ENCODE data around the gene NOC3L.
"Not testable (repeated sequence)": the region's sequence is repeated elsewhere in the genome, so short reads cannot be mapped to it uniquely, and the experiment has no call there.

Gene NOC3L

DNA sequence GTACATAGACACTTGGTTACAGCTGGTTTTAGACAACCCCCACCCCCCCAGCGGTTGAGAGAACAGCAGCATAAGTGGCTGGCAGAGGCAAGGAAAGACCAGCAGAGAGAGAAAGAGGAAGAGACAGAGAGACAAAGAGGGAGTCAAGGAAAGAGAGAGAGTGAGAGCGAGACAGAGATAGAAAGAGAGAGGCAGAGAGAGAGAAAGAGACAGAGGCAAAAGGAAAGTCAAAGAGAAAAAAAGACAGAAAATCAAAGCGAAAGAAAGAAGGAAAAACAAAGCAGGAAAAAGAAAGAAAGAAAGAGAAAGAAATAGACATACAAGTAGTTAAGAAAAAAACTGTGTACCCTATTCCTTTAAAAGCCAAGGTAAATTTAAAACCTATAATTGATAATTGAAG lies 23.0 kb upstream of the NOC3L start:
- H3K9me3 Mint-ChIP-seq; ATAC-seq; H3K36me3 Mint-ChIP-seq (ENCODE audit: low read depth): not testable (repeated sequence)

DNA sequence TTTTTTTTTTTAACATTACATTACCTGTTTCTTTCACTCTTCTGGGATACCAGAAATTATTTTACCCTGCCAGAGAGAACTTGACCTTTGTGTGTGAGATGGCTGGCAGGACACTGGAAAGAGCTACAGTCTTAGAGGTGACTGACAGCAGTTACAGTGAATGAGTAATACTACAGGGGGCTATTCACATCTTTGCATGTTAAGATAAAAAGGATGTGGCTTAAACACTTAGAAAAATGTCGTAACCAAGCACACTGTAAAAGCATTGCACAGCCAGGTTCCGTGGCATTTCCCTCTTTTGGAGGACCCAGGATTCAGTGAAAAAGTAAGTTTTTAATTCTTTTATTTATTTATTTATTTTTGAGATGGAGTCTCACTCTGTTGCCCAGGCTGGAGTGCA lies 20.8 kb upstream of the NOC3L start:
- Mint-ChIP-seq H3K4me1 (no peaks in the 10 kb centered on the region), H3K36me3 (ENCODE audit: low read depth) (no peaks in the 10 kb centered on the region), H3K9me3 (no peaks in the 10 kb centered on the region), H3K27me3 (peaks cover 6% of the 10 kb centered on the region), H3K4me3 (no peak overlapping the region), H3K27ac (no peak overlapping the region)
- DNase-seq (no peak), ATAC-seq (no peak)

More for the DNA sequence above, 23.0 kb upstream of the NOC3L start:
- H3K4me1 Mint-ChIP-seq, H3K4me3 Mint-ChIP-seq, H3K27me3 Mint-ChIP-seq, DNase-seq, H3K27ac Mint-ChIP-seq: not testable (repeated sequence)

DNA sequence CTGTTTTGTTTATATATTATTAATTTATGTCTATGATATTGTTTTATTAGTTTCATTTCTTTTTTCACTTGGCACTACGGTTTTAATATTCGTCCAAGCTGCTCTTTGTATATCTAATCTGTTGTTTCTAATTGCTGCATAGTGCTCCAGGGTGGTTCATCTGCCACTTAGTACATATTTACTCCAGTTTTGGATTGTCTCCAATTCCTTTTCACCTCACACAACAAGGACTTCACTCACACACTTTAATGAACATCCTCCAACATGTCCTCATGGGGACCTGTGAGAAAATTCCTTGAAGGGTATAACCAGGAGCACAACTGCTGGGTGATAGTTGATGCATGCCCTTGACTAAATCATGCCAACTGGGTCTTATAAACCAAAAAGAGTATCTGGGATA lies 14.1 kb upstream of the NOC3L start:
- no peak for DNase-seq
- no peaks in the 10 kb centered on the region for H3K36me3 Mint-ChIP-seq (ENCODE audit: low read depth)
- H3K27ac Mint-ChIP-seq: no peak overlapping the region
- H3K9me3 Mint-ChIP-seq: no peaks in the 10 kb centered on the region
- peaks cover 1% of the 10 kb centered on the region for H3K4me1 Mint-ChIP-seq
- no peak overlapping the region for H3K4me3 Mint-ChIP-seq
- H3K27me3 Mint-ChIP-seq: peaks cover 37% of the 10 kb centered on the region
- ATAC-seq: no peak

DNA sequence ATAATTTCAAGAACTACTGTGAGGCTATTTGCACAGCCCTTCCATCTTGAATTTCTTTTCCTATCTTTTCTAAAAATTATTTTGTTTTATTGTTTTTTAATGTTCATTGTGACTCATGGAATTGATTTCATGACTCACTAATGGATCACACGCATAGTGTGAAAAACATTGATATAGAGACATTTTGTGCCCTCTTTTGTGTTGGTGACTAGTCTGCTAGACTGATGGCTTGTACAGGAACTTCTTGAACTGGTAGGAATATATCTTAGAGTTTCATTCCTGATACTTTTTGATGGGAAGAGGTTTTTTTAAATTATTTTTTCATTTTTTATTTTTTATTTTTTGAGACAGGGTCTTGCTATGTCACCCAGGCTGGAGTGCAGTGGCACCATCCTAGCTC lies 12.6 kb upstream of the NOC3L start:
- no peaks in the 10 kb centered on the region for H3K36me3 Mint-ChIP-seq (ENCODE audit: low read depth)
- no peak overlapping the region for H3K4me3 Mint-ChIP-seq
- ATAC-seq (no peak), DNase-seq (no peak)
- H3K9me3 Mint-ChIP-seq: no peaks in the 10 kb centered on the region
- peaks cover 37% of the 10 kb centered on the region for H3K27me3 Mint-ChIP-seq
- H3K27ac Mint-ChIP-seq: no peak overlapping the region
- H3K4me1 Mint-ChIP-seq: peaks cover 1% of the 10 kb centered on the region

DNA sequence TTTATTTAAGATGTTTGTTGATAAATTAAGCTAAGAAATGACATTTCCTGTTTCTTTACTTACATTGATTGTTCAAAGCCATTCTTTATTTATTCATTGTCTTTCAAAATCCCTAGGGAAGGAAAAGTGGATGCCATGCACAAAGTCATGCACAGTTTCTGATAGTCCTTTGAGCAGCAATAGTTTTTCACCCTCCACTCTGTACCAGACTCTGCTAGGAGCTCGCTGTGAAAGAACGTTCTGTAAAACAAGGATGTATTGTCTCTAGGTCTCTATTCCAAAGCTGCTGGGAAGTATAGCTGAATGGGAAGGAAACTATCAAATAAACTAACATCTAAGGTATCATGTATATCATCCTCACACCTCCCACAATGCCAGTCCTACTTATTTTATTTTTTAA lies 7.8 kb upstream of the NOC3L start:
- H3K27me3 Mint-ChIP-seq: peaks cover 33% of the 10 kb centered on the region
- H3K36me3 Mint-ChIP-seq (ENCODE audit: low read depth): no peaks in the 10 kb centered on the region
- H3K27ac Mint-ChIP-seq: no peak overlapping the region
- H3K4me3 Mint-ChIP-seq: no peak overlapping the region
- no peak for ATAC-seq
- H3K4me1 Mint-ChIP-seq: no peaks in the 10 kb centered on the region
- no peak for DNase-seq
- no peaks in the 10 kb centered on the region for H3K9me3 Mint-ChIP-seq

DNA sequence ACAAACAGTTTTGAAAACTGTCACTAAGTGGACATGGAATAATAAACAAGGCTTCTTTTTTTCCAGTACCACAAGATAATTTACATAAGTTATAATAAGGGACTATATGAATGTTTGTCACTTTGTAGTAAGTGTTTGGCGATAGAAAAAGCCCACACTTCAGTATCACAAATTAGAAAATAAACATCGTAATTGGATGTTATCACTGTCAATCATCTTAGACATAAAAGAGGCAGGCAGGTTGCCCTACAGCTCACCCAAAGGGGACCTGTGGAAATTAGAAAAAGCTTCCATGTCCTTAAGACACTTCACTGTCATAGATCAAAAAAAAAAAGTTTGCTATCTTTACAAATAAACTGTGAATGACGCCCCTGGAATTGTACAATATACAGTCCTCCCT lies 3.6 kb upstream of the NOC3L start:
- no peak overlapping the region for H3K27ac Mint-ChIP-seq
- peaks cover 13% of the 10 kb centered on the region for H3K4me1 Mint-ChIP-seq
- DNase-seq (no peak), ATAC-seq (no peak)
- peaks cover 5% of the 10 kb centered on the region for H3K9me3 Mint-ChIP-seq
- peaks cover 27% of the 10 kb centered on the region for H3K27me3 Mint-ChIP-seq
- peaks cover 8% of the 10 kb centered on the region for H3K36me3 Mint-ChIP-seq (ENCODE audit: low read depth)
- H3K4me3 Mint-ChIP-seq: no peak overlapping the region

DNA sequence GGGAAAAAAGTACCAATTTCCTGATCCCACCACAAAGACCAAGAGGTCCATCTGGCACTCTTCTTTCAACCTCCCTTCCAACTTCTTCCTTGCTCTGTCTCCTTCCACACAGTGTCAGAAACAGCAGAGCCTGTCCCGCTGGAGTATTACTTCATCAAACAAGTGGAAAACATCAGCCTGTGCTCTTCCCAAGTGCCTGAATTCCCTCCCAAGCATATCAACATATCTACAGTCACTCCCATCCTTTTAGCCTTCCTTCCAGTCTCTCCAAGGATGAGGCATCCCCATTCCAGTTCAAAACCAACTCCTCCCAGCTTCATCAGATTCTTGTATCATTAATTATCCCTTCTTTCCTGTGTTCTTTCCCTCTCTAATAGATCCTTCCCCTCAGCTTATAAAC lies 1.7 kb upstream of the NOC3L start:
- Mint-ChIP-seq H3K36me3 (ENCODE audit: low read depth) (peaks cover 22% of the 10 kb centered on the region), H3K9me3 (peaks cover 5% of the 10 kb centered on the region), H3K27ac (peak overlapping the region; percentile 5), H3K4me3 (no peak overlapping the region), H3K27me3 (peaks cover 20% of the 10 kb centered on the region), H3K4me1 (peaks cover 26% of the 10 kb centered on the region)
- ATAC-seq (no peak), DNase-seq (no peak)

DNA sequence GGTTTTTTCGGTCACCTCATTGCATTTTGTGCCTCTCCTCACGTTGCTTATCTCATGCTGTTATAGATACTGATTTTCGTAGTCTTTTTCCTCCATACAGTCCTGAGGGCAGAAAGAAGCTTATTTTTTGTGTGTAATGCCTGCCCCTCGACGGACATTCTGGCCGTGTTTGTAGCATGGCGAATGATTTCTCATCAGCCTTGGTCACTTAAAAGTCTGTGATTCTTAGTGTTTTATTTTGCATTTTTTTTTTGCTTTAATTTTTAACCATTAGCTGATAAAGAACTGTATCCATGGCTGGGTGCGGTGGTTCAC lies 469 bp upstream of the NOC3L start:
- Mint-ChIP-seq H3K4me3 (peak overlapping the region; percentile 94), H3K27me3 (peaks cover 17% of the 10 kb centered on the region), H3K9me3 (peaks cover 5% of the 10 kb centered on the region), H3K36me3 (ENCODE audit: low read depth) (peaks cover 34% of the 10 kb centered on the region), H3K27ac (peak overlapping the region; percentile 96), H3K4me1 (peaks cover 34% of the 10 kb centered on the region)
- ATAC-seq (peak; percentile 1), DNase-seq (no peak)

DNA sequence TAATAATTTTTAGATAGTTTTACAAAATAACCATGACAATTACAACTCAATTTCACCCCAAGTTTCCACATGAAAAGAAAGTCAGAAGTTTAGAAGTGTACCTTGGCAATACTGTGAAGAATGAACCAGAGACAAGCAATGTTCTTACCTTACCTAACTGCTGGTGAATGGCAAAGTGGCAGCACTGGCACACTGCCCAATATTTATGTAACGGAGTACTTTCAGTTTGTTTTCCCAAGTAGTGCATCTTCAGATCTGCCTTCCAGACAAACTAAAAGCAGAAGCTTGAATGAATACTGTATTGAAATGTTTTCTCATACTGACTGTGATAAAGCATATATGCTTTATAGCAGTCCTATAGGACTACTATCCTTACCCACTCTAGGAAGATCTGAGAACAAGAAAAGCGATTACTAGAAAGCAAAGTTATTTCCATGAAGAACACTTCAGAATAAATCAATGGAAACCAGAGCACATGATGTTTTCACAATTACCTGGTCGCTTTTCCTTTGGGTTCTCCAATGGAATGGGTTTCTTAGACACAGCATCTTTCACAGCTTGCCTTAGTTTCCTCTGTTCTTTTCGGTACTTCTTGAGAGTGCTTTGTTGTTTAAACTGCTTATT lies 1.5 kb downstream of the NOC3L start:
- H3K4me1 Mint-ChIP-seq: peaks cover 34% of the 10 kb centered on the region
- peaks cover 15% of the 10 kb centered on the region for H3K27me3 Mint-ChIP-seq
- ATAC-seq: no peak
- H3K27ac Mint-ChIP-seq: peak overlapping the region; percentile 96
- H3K9me3 Mint-ChIP-seq: peaks cover 5% of the 10 kb centered on the region
- H3K36me3 Mint-ChIP-seq (ENCODE audit: low read depth): peaks cover 52% of the 10 kb centered on the region
- H3K4me3 Mint-ChIP-seq: peak overlapping the region; percentile 94
- no peak for DNase-seq

DNA sequence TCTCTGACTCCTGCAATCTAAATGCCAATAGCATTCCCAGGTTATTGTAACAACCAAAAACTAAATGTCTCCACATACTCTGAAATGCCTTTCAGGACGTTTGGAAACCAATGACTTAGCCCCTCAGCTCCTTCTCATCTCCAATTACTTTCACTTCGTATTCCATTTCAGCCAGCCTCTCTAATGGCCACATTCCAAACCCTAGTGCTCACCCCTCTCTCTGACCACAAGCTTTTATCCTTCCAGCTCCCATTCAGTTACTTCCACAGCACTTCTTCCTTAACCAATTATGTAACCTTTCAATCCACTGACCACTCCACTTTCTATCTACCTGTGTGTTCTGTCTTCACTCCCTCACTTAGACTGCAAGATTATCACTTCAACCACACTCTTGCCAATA lies 4.3 kb downstream of the NOC3L start:
- Mint-ChIP-seq H3K9me3 (no peaks in the 10 kb centered on the region), H3K27ac (no peak overlapping the region), H3K36me3 (ENCODE audit: low read depth) (peaks cover 58% of the 10 kb centered on the region), H3K27me3 (no peaks in the 10 kb centered on the region), H3K4me3 (no peak overlapping the region), H3K4me1 (peaks cover 34% of the 10 kb centered on the region)
- DNase-seq (no peak), ATAC-seq (no peak)

DNA sequence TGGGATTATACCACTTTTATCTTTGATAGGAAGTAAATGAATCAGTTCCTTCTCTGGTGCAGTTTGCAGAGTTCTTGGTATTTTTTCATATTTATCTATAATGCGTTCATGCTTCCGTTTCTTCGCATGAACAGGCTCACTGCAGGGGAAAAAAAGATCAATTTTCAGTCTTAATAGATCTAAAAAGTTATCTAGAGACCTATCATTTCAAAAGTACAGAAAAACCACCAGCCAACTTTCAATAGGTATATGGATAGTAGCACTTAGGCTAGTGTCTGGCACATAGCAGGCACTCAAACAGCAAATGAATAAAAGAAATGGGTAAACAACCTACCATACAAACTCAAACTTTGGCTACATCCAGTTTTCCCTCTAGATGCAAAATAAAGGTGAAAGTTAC lies 5.5 kb downstream of the NOC3L start:
- Mint-ChIP-seq H3K4me1 (peaks cover 26% of the 10 kb centered on the region), H3K4me3 (no peak overlapping the region), H3K36me3 (ENCODE audit: low read depth) (peaks cover 65% of the 10 kb centered on the region), H3K27me3 (no peaks in the 10 kb centered on the region), H3K9me3 (no peaks in the 10 kb centered on the region), H3K27ac (no peak overlapping the region)
- ATAC-seq (no peak), DNase-seq (no peak)

DNA sequence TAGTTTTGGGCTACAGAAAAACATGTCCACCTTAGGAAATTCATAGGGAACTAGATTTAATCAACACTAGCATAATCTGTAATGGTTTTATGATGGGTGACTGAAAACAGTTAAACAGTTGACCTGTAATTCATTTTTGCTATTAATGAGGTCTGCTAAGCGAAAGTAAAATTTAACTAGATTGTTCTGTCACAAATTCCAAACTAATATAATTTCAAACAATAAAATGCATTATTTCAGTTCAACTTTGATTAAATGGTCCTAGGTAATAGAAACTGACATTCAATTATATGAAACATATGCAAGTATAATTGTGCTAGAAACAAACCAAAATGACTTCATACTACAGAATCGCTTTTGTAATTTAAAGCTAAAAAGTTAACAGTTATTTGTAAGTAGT lies 6.9 kb downstream of the NOC3L start:
- Mint-ChIP-seq H3K27ac (no peak overlapping the region), H3K9me3 (no peaks in the 10 kb centered on the region), H3K36me3 (ENCODE audit: low read depth) (peaks cover 71% of the 10 kb centered on the region), H3K4me1 (peaks cover 15% of the 10 kb centered on the region), H3K4me3 (no peak overlapping the region), H3K27me3 (no peaks in the 10 kb centered on the region)
- ATAC-seq (no peak), DNase-seq (no peak)

DNA sequence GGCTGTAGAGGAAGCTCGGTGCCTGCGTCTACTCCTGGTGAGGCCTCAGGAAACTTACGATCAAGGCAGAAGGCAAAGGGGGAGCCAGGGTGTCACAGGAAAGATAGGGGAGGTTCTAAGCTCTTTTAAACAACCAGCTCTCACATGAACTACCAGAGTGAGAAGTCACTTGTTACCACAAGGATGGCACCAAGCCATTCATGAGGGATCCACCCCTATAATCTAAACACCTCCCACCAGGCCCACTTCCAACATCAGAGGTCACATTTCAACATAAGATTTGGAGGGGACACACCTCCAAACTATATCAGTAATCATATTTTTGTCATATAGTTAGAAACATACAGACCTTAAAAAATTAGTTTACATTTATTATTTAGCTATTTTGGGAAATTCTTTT lies 9.4 kb downstream of the NOC3L start:
- DNase-seq: no peak
- Mint-ChIP-seq H3K4me3 (no peak overlapping the region), H3K27me3 (no peaks in the 10 kb centered on the region), H3K36me3 (ENCODE audit: low read depth) (peaks cover 64% of the 10 kb centered on the region), H3K4me1 (no peaks in the 10 kb centered on the region), H3K27ac (no peak overlapping the region), H3K9me3 (no peaks in the 10 kb centered on the region)
- no peak for ATAC-seq

DNA sequence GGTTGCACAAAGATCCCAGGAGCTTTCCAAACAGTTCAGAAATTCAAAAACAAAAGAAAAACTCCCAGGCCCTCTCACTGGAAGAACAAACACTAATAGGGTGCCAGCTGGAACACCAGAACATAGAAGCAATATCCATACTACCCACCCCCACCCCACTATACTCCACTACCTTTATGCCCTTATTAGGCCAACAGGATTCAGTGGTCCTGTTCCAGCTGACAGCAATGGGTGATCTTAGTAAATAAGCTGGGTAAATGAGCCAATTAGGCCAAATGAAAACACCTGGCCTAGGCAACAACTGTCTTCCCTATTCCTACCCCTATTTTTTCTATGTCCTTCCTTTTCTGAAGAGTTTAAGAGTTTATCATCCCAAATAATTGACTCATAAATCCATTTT lies 11.7 kb downstream of the NOC3L start:
- no peaks in the 10 kb centered on the region for H3K9me3 Mint-ChIP-seq
- no peak overlapping the region for H3K27ac Mint-ChIP-seq
- peaks cover 56% of the 10 kb centered on the region for H3K36me3 Mint-ChIP-seq (ENCODE audit: low read depth)
- no peak for DNase-seq
- no peak overlapping the region for H3K4me3 Mint-ChIP-seq
- no peak for ATAC-seq
- no peaks in the 10 kb centered on the region for H3K27me3 Mint-ChIP-seq
- no peaks in the 10 kb centered on the region for H3K4me1 Mint-ChIP-seq

DNA sequence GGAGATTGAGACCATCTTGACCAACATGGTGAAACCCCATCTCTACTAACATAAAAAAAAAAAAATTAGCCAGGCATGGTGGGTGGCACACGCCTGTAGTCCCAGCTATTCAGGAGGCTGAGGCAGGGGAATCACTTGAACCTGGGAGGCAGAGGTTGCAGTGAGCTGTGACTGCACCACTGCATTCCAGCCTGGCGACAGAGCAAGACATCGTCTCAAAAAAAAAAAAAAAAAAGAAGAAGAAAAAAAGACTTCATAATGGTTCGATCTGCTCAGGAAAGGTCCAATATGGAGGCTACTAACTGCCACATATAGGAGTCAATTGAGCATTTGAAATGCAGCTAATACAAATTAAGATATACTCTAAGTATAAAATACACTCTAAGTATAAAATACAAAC lies 12.2 kb downstream of the NOC3L start:
- H3K36me3 Mint-ChIP-seq (ENCODE audit: low read depth): peaks cover 60% of the 10 kb centered on the region
- ATAC-seq, H3K4me3 Mint-ChIP-seq, DNase-seq, H3K27me3 Mint-ChIP-seq, H3K27ac Mint-ChIP-seq, H3K4me1 Mint-ChIP-seq, H3K9me3 Mint-ChIP-seq: not testable (repeated sequence)

DNA sequence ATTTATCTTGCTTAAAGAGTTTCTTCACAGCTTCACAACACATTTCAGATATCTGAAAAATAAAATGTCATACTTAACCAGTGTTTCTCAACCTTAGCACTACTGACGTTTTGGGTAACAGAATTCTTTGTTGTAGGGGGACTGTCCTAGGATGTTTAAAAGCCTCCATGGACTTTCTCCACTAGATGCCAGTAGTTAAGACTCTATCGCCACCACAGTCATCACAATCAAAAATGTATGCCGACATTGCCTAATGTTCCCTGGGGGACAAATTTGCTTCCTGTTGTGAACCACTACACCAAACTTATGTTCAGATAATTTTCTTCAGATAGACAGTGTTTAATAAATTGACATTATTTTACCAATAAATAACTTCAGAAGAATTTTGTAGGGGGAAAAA lies 13.4 kb downstream of the NOC3L start:
- peaks cover 65% of the 10 kb centered on the region for H3K36me3 Mint-ChIP-seq (ENCODE audit: low read depth)
- ATAC-seq (no peak), DNase-seq (no peak)
- H3K4me3 Mint-ChIP-seq: no peak overlapping the region
- no peaks in the 10 kb centered on the region for H3K27me3 Mint-ChIP-seq
- H3K4me1 Mint-ChIP-seq: peaks cover 3% of the 10 kb centered on the region
- H3K9me3 Mint-ChIP-seq: no peaks in the 10 kb centered on the region
- H3K27ac Mint-ChIP-seq: no peak overlapping the region
